GM23338 (cell line): ENCODE measurements around the gene DYRK1A. TPM values are rescaled to one million over a fixed set of nuclear protein-coding genes. Genes with fewer than 3 reads are reported as not detected.

ENCODE experiments used
- ATAC-seq: fragments of 200-7000 bp; cut with Tn5 transposase; 3 replicates; pipeline ENCODE4 v1.9.1; 2020
- DNase-seq: peaks from one replicate; pipeline ENCODE4 v3.0.0-alpha.2; 2015; ENCODE audit warnings: low spot score
- H2AFZ ChIP-seq: fragments of 200-600 bp; sonication (generic); 2 replicates; pipeline ENCODE4 v1.8.0; 2016; ENCODE audit warnings: antibody characterized with exemption, mild to moderate bottlenecking, moderate library complexity
- H3F3A ChIP-seq: fragments of 200-600 bp; sonication (generic); replicated peaks from 2 replicates; pipeline ENCODE4 v1.8.0; 2017; ENCODE audit warnings: antibody characterized with exemption, mixed run types, low read depth
- H3K27ac ChIP-seq: fragments of 200-600 bp; sonication (generic); 2 replicates; pipeline ENCODE4 v1.6.1; 2016; ENCODE audit warnings: low read depth
- H3K27me3 ChIP-seq: fragments of 200-600 bp; sonication (generic); 2 replicates; pipeline ENCODE4 v1.8.0; 2016; ENCODE audit warnings: mild to moderate bottlenecking, mixed run types, moderate library complexity; ENCODE audit not compliant: insufficient read depth
- H3K36me3 ChIP-seq: fragments of 200-600 bp; sonication (generic); 2 replicates; pipeline ENCODE4 v1.8.0; 2016; ENCODE audit warnings: mild to moderate bottlenecking; ENCODE audit not compliant: insufficient read depth
- H3K4me1 ChIP-seq: fragments of 200-600 bp; sonication (generic); 2 replicates; pipeline ENCODE4 v1.8.0; 2016; ENCODE audit warnings: mild to moderate bottlenecking, moderate library complexity; ENCODE audit not compliant: insufficient read depth
- H3K4me2 ChIP-seq: fragments of 200-600 bp; sonication (generic); 2 replicates; pipeline ENCODE4 v1.7.1; 2017; ENCODE audit warnings: mixed run types
- H3K4me3 ChIP-seq: fragments of 200-600 bp; sonication (generic); 2 replicates; pipeline ENCODE4 v1.6.1; 2016; ENCODE audit warnings: mixed run types
- H3K79me2 ChIP-seq: fragments of 200-600 bp; sonication (generic); replicated peaks from 2 replicates; pipeline ENCODE4 v1.8.0; 2017; ENCODE audit warnings: mild to moderate bottlenecking; ENCODE audit not compliant: insufficient read depth
- H3K9me2 ChIP-seq: fragments of 200-600 bp; sonication (generic); 2 replicates; pipeline ENCODE4 v1.8.0; 2017; ENCODE audit not compliant: insufficient read depth
- H4K20me1 ChIP-seq: fragments of 200-600 bp; sonication (generic); replicated peaks from 2 replicates; pipeline ENCODE4 v1.8.0; 2017; ENCODE audit warnings: mild to moderate bottlenecking; ENCODE audit not compliant: insufficient read depth
- H3K27ac Mint-ChIP-seq: 2 replicates; pipeline ENCODE4 v1.8.0; 2020; ENCODE audit warnings: inconsistent platforms, mild to moderate bottlenecking, moderate library complexity, mixed read lengths
- H3K27me3 Mint-ChIP-seq: 3 replicates; pipeline ENCODE4 v1.8.0; 2022; ENCODE audit warnings: low read depth, mild to moderate bottlenecking, moderate library complexity, mixed read lengths, inconsistent platforms; ENCODE audit not compliant: insufficient read depth, poor library complexity
- H3K36me3 Mint-ChIP-seq: 3 replicates; pipeline ENCODE4 v1.8.0; 2021; ENCODE audit warnings: low read depth, mild to moderate bottlenecking, inconsistent platforms, moderate library complexity, mixed read lengths
- H3K4me1 Mint-ChIP-seq: 3 replicates; pipeline ENCODE4 v1.8.0; 2020; ENCODE audit warnings: mild to moderate bottlenecking, inconsistent platforms, mixed read lengths
- H3K4me3 Mint-ChIP-seq: 3 replicates; pipeline ENCODE4 v1.8.0; 2021; ENCODE audit warnings: moderate library complexity, mild to moderate bottlenecking, inconsistent platforms, mixed read lengths
- H3K9me3 Mint-ChIP-seq: 3 replicates; pipeline ENCODE4 v1.8.0; 2020; ENCODE audit warnings: moderate library complexity, mild to moderate bottlenecking, inconsistent platforms, mixed read lengths
- CREB1 ChIP-seq: fragments of 250-450 bp; sonication (Bioruptor Pico); IDR thresholded peaks from 2 replicates; pipeline ENCODE4 v1.5.0; 2020; ENCODE audit warnings: low read depth, mild to moderate bottlenecking, moderate library complexity
- ETS1 ChIP-seq: IDR thresholded peaks from 2 replicates; pipeline ENCODE4 v1.6.1; 2016; ENCODE audit warnings: antibody characterized with exemption
- EZH2 ChIP-seq: fragments of 200-600 bp; sonication (generic); IDR thresholded peaks from one replicate; pipeline ENCODE4 v1.8.0; 2017; ENCODE audit warnings: antibody characterized with exemption, mild to moderate bottlenecking, low read depth; ENCODE audit not compliant: unreplicated experiment
- NANOG ChIP-seq: IDR thresholded peaks from 2 replicates; pipeline ENCODE4 v1.6.1; 2016; ENCODE audit warnings: antibody characterized with exemption, borderline replicate concordance
- POLR2AphosphoS5 ChIP-seq: IDR thresholded peaks from 2 replicates; pipeline ENCODE4 v1.6.1; 2016; ENCODE audit warnings: antibody characterized with exemption, low read depth
- REST ChIP-seq: IDR thresholded peaks from one replicate; pipeline ENCODE4 v1.6.1; 2018; ENCODE audit warnings: antibody characterized with exemption; ENCODE audit not compliant: unreplicated experiment
- STAT1 ChIP-seq: IDR thresholded peaks from one replicate; pipeline ENCODE4 v1.6.1; 2016; ENCODE audit warnings: antibody characterized with exemption; ENCODE audit not compliant: unreplicated experiment
- ZNF114 ChIP-seq: fragments of 250-450 bp; sonication (Bioruptor Pico); IDR thresholded peaks from 2 replicates; pipeline ENCODE4 v1.5.0; 2020; ENCODE audit warnings: mild to moderate bottlenecking, moderate library complexity
- ZNF331 ChIP-seq: fragments of 250-450 bp; sonication (Bioruptor Pico); IDR thresholded peaks from 2 replicates; pipeline ENCODE4 v1.5.0; 2020; ENCODE audit warnings: low read depth, mild to moderate bottlenecking, moderate library complexity
- polyA plus RNA-seq: library from polyadenylated mRNA; unstranded; fragments of >200 nt; fragmentation: Nextera tagmentation; extraction: Ambion mirVana; gene quantifications from 2 replicates; pipeline ENCODE4 v1.2.1, GENCODE V29; 2016
- total RNA-seq: library from RNA; depleted of rRNA; stranded (reverse); fragments of >200 nt; shearing (Covaris generic); gene quantifications from 2 replicates; pipeline ENCODE4 v1.2.3, GENCODE V29; 2014

The DYRK1A gene
- total and polyA plus RNA-seq, 2 experiments from 2014 or later = 10.3 to 84.7 TPM

- Mint-ChIP-seq H3K9me3 (peaks cover 11% of the 10 kb centered on the region; the same call in 2 of the 3 replicates), H3K4me3 (no peak overlapping the region), H3K27me3 (peaks cover 18% of the 10 kb centered on the region), H3K36me3 (peaks cover 3% of the 10 kb centered on the region; the same call in 2 of the 3 replicates), H3K4me1 (peaks cover 17% of the 10 kb centered on the region), H3K27ac (no peak overlapping the region)
- Histone ChIP-seq H3K4me1 (peaks cover 20% of the 10 kb centered on the region), H3K4me2 (no peak overlapping the region), H3F3A (0 out of 2 replicates have a peak, but pooled peaks cover 9% of the 10 kb centered on the region), H2AFZ (no peak overlapping the region), H3K79me2 (no peaks in the 10 kb centered on the region; the same call in 1 of the 2 replicates), H4K20me1 (no peaks in the 10 kb centered on the region), H3K27ac (no peak overlapping the region), H3K36me3 (no peaks in the 10 kb centered on the region; the same call in 1 of the 2 replicates), H3K9me2 (peaks cover 11% of the 10 kb centered on the region), H3K4me3 (no peak overlapping the region), H3K27me3 (peaks cover 12% of the 10 kb centered on the region)
- DNase-seq (no peak), ATAC-seq (no peak)
- no peak for TF ChIP-seq REST
- no peak for TF ChIP-seq ZNF114 (CRISPR knock-in tag)
- no peak for TF ChIP-seq EZH2
- no peak for TF ChIP-seq POLR2AphosphoS5
- no peak for TF ChIP-seq CREB1 (CRISPR knock-in tag)
- no peak for TF ChIP-seq NANOG
- no peak for TF ChIP-seq STAT1
- TF ChIP-seq ZNF331 (CRISPR knock-in tag) = no peak
- no peak for TF ChIP-seq ETS1
Observed at GRCh38 chr21:37565530-37566223, 199.1 kb downstream of the DYRK1A start.
